Hematopoietic multipotent progenitor cell treated with erythropoietin and hydrocortisone succinate and interleukin-3 and kit ligand, for 4 days (in vitro differentiated cells): ENCODE measurements around the gene STIM1.
"Not testable (repeated sequence)": the region's sequence is repeated elsewhere in the genome, so short reads cannot be mapped to it uniquely, and the experiment has no call there.

Experiments
- DNase-seq: peaks from one replicate; pipeline ENCODE4 v3.0.0-alpha.2; 2015

STIM1 gene

GRCh38 chr11:3854977-3855807 is at the start of gene STIM1:
STIM1 (plus strand) TSS chr11:3855664; CDS start chr11:3856271, 607 bp downstream.
- DNase-seq: peak; percentile 98

- DNase-seq: peak; percentile 83
Observed at GRCh38 chr11:3807909-3808860, 47.3 kb upstream of the STIM1 start, which contains the start of gene PGAP2. PGAP2 (plus strand) TSS chr11:3808560; CDS start chr11:3811260, 2,700 bp downstream.

GRCh38 chr11:3808861-3809623 is 46.4 kb upstream of the STIM1 start:
- DNase-seq: peak; percentile 90

GRCh38 chr11:3809624-3809928 is 45.9 kb upstream of the STIM1 start:
- no peak for DNase-seq

GRCh38 chr11:3810446-3810845 is 45.0 kb upstream of the STIM1 start:
- DNase-seq: no peak

GRCh38 chr11:3810951-3811350 is 44.5 kb upstream of the STIM1 start:
- no peak for DNase-seq

GRCh38 chr11:3814832-3815231 is 40.6 kb upstream of the STIM1 start:
- DNase-seq: not testable (repeated sequence)

- DNase-seq: no peak
Observed at GRCh38 chr11:3815845-3816244, 39.6 kb upstream of the STIM1 start.

GRCh38 chr11:3816673-3817072 is 38.8 kb upstream of the STIM1 start:
- no peak for DNase-seq

GRCh38 chr11:3817181-3817800 is 38.2 kb upstream of the STIM1 start:
- peak; percentile 51 for DNase-seq

- no peak for DNase-seq
Observed at GRCh38 chr11:3820971-3821370, 34.5 kb upstream of the STIM1 start.

- no peak for DNase-seq
Observed at GRCh38 chr11:3822312-3822711, 33.2 kb upstream of the STIM1 start.

- DNase-seq: no peak
Observed at GRCh38 chr11:3823303-3823702, 32.2 kb upstream of the STIM1 start.

GRCh38 chr11:3823762-3824506 is 31.5 kb upstream of the STIM1 start:
- no peak for DNase-seq

GRCh38 chr11:3824714-3825472 is 30.6 kb upstream of the STIM1 start:
- DNase-seq: peak; percentile 96

- no peak for DNase-seq
Observed at GRCh38 chr11:3825473-3826154, 29.9 kb upstream of the STIM1 start.

GRCh38 chr11:3826721-3827120 is 28.7 kb upstream of the STIM1 start:
- no peak for DNase-seq

GRCh38 chr11:3827434-3828186 is 27.9 kb upstream of the STIM1 start:
- no peak for DNase-seq

GRCh38 chr11:3830088-3830487 is 25.4 kb upstream of the STIM1 start:
- no peak for DNase-seq

GRCh38 chr11:3830730-3831129 is 24.7 kb upstream of the STIM1 start:
- no peak for DNase-seq
